ENCODE results near the gene TVP23C.

Gene TVP23C

GRCh38 chr17:15498107-15498506 is 65.2 kb downstream of the TVP23C start:
- ChIA-PET POLR2A (no interaction called here), CTCF (no interaction called here)
- no peak for DNase-seq (ENCODE audit: extremely low spot score)
- TF ChIP-seq, protein P1, sequence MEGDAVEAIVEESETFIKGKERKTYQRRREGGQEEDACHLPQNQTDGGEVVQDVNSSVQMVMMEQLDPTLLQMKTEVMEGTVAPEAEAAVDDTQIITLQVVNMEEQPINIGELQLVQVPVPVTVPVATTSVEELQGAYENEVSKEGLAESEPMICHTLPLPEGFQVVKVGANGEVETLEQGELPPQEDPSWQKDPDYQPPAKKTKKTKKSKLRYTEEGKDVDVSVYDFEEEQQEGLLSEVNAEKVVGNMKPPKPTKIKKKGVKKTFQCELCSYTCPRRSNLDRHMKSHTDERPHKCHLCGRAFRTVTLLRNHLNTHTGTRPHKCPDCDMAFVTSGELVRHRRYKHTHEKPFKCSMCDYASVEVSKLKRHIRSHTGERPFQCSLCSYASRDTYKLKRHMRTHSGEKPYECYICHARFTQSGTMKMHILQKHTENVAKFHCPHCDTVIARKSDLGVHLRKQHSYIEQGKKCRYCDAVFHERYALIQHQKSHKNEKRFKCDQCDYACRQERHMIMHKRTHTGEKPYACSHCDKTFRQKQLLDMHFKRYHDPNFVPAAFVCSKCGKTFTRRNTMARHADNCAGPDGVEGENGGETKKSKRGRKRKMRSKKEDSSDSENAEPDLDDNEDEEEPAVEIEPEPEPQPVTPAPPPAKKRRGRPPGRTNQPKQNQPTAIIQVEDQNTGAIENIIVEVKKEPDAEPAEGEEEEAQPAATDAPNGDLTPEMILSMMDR (IDR thresholded peaks at IDR 0.05; ENCODE audit: control extremely low read depth, extremely low read depth, low read depth, missing control alignments) = no peak

DNA sequence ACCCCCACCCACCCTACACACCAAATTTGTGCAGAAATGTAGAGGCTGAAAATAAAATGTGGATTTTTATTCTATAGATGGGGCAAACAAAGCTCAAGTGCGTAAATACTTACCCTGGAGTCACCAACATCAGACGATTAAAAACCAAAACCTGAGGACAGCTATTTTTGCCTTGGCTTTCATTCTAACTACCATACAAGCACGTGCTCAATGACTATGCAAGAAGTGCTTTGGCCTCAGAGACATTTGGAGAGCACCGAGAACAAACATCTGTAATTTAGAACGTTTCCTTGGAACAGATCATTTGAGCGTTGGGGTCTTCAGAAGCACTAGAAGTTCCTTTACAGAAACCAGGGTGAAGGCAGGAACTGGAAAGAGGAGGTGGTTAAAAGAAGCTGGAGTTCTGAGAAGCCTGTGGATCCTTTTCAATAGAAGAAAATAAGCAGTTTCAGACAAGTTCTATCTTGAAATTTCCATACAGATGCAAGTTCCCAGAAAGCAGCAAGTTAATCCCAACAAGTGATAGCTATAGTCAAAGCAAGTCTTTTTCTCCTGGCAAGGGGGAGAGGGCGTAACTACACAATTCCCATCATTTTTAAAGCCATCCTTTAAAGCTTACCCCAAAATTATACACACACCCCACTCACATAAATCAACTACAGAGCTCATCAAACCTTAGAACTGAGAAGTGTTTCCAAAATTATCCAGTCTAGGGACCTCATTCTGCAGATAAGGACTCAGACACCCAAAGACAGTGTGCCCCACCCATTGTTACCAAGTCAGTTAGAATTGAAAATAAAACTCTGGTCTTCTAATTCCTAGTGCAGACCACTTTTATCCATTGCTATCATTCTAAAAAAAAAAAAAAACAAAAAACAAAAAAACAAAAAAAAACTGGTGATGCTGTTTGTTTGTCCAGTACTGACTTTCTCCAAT is 66.3 kb downstream of the TVP23C start:
- POLR2A ChIA-PET = no interaction called here
- CTCF ChIA-PET = interaction anchor here (0.6 to 1.2 kb wide), 2 partner anchors 239 to 240 kb away, joined by 3 read pairs; no protein-coding TSS in a partner anchor
- DNase-seq (ENCODE audit: extremely low spot score) = no peak
- TF ChIP-seq, protein P1 (IDR thresholded peaks at IDR 0.05; ENCODE audit: control extremely low read depth, extremely low read depth, low read depth, missing control alignments) = no peak

GRCh38 chr17:15494821-15495220 is 68.5 kb downstream of the TVP23C start:
- CTCF ChIA-PET = interaction anchor here (1.0 to 2.2 kb wide), 4 partner anchors 8 to 237 kb away, joined by 4 to 8 read pairs (median 6); no protein-coding TSS in a partner anchor
- TF ChIP-seq, protein P1 (IDR thresholded peaks at IDR 0.05; ENCODE audit: control extremely low read depth, extremely low read depth, low read depth, missing control alignments) = no peak
- POLR2A ChIA-PET = interaction anchor here (0.7 kb wide), 1 partner anchor 1093 kb away, joined by 4 read pairs; no protein-coding TSS in a partner anchor
- DNase-seq (ENCODE audit: extremely low spot score) = no peak

DNA sequence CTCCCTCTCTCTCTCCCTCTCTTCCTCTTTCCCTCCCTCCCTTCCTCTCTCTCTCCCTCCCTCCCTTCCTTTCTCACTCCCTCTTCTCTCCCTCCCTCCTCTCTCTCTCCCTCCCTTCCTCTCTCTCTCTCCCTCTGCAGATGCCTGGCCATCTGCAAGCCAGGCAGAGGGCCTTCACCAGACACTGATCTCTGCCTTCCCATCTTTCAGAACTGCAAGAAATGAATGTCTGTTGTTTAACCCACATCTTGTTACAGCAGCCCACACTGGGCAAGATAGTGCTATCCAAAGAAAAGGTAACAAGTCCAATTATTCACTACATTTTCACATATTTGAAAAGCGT is 69.6 kb downstream of the TVP23C start:
- TF ChIP-seq, protein P1 (IDR thresholded peaks at IDR 0.05; ENCODE audit: control extremely low read depth, extremely low read depth, low read depth, missing control alignments) = no peak
- ChIA-PET POLR2A (no interaction called here), CTCF (interaction anchor here (1.2 to 2.1 kb wide), 3 partner anchors 8 to 236 kb away, joined by 3 to 8 read pairs (median 3); no protein-coding TSS in a partner anchor)
- no peak for DNase-seq (ENCODE audit: extremely low spot score)

DNA sequence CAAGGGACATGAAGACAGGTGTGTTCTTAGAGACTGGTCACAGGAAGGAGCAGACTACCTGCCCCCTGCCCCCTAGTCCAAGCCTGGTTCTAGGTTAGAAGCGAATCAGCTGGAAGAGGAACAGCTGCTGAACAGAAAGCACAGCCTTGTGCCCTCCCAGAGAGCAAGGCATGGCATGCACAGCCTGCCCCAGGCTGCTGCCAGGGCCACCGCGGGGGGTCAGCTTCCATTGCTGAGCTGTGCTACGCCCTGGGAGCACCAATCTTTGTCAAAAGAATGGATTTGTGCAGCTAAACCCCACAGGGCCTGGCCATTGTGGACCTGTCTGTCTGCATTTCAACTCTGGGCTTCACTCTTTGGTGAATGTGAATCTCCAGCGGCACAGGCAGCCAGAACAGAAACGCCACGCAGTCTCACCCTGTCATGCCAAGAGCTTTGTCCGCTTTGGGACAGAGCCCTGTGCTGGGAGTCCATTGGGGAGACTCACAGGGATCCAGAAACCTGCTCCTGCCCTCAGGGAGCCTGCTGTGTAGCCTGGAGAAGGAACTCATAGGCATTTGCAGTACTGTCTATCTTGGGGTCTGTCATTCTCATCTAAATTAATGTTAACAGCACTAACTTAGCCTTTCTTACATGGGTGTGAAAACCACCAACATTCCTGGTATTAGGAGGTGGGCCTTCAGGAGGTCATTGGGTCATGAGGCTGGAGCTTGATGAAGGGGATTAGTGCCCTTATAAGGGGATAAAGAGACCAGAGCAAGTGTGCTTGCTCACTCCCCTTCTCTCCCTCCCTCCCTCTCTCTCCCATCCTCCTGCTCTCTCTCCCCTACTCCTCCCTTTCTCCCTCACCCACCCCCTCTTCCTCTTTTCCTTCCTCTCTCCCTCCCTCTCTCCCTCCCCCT is 70.2 kb downstream of the TVP23C start:
- ChIA-PET CTCF (interaction anchor here (1.2 to 2.1 kb wide), 3 partner anchors 9 to 235 kb away, joined by 3 to 8 read pairs (median 3); no protein-coding TSS in a partner anchor), POLR2A (no interaction called here)
- TF ChIP-seq, protein P1 (IDR thresholded peaks at IDR 0.05; ENCODE audit: control extremely low read depth, extremely low read depth, low read depth, missing control alignments) = no peak
- no peak for DNase-seq (ENCODE audit: extremely low spot score)

DNA sequence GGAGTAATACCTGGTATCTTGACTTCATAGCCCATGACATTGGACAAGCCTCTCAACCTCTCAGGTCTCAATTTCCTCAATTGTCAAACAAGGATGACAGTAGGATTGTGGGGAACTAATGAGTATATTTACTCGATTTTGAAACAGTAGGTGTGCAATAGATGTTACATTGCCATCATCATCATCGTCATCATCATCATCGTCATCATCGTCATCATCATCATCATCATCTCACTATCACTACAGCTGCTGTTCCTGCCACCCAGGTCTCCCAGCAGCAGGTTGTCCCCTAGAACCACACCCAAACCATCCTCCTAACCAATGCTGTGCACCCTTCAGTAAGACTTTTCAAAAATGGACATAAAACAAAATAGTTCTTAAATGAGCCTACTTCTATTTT is 71.1 kb downstream of the TVP23C start:
- TF ChIP-seq, protein P1 (IDR thresholded peaks at IDR 0.05; ENCODE audit: control extremely low read depth, extremely low read depth, low read depth, missing control alignments) = no peak
- DNase-seq (ENCODE audit: extremely low spot score) = no peak
- CTCF ChIA-PET = interaction anchor here (1.6 to 2.1 kb wide), 2 partner anchors 10 to 11 kb away, joined by 3 to 8 read pairs; no protein-coding TSS in a partner anchor
- POLR2A ChIA-PET = no interaction called here

All from GM10248 (cell line).